HuH-7 (cell line): ENCODE results near the gene DNER.

Source experiments
- DNase-seq: peaks from one replicate; pipeline ENCODE4 v3.0.0; 2011; ENCODE audit warnings: low spot score

The DNER gene

GRCh38 chr2:229335877-229336346 is 378.4 kb downstream of the DNER start:
- DNase-seq, result no peak

GRCh38 chr2:229335330-229335729 is 379.0 kb downstream of the DNER start:
- no peak for DNase-seq

- DNase-seq, result no peak
Measured at GRCh38 chr2:229330952-229331351, 383.4 kb downstream of the DNER start.

- no peak for DNase-seq
Measured at GRCh38 chr2:229319558-229319957, 394.8 kb downstream of the DNER start.

- no peak for DNase-seq
Measured at GRCh38 chr2:229314117-229314516, 400.2 kb downstream of the DNER start.

GRCh38 chr2:229313591-229313990 is 400.8 kb downstream of the DNER start:
- DNase-seq, result no peak
